SK-N-DZ (cell line): Measurements from ENCODE around the gene KCTD3.

ENCODE experiments used
- DNase-seq: peaks from one replicate; pipeline ENCODE4 v3.0.0-alpha.2; 2015; ENCODE audit warnings: low spot score

Gene KCTD3

GRCh38 chr1:215605011-215605621, 38.0 kb downstream of the KCTD3 start:
- DNase-seq, result no peak

GRCh38 chr1:215606036-215606435, 38.9 kb downstream of the KCTD3 start:
- no peak for DNase-seq

- DNase-seq, result no peak
Observed at GRCh38 chr1:215606564-215607168, 39.6 kb downstream of the KCTD3 start.

- no peak for DNase-seq
Observed at GRCh38 chr1:215607412-215607811, 40.3 kb downstream of the KCTD3 start.

GRCh38 chr1:215608646-215609045, 41.5 kb downstream of the KCTD3 start:
- DNase-seq, result no peak

GRCh38 chr1:215612391-215612790, 45.3 kb downstream of the KCTD3 start:
- no peak for DNase-seq

GRCh38 chr1:215617979-215618378, 50.9 kb downstream of the KCTD3 start:
- no peak for DNase-seq

GRCh38 chr1:215623162-215623561, 56.1 kb downstream of the KCTD3 start:
- no peak for DNase-seq

GRCh38 chr1:215625949-215626348, 58.8 kb downstream of the KCTD3 start:
- DNase-seq, result no peak

- DNase-seq, result no peak
Observed at GRCh38 chr1:215631040-215631439, 63.9 kb downstream of the KCTD3 start.

- DNase-seq, result no peak
Observed at GRCh38 chr1:215631489-215631888, 64.4 kb downstream of the KCTD3 start.

GRCh38 chr1:215635827-215636226, 68.7 kb downstream of the KCTD3 start:
- DNase-seq, result no peak

GRCh38 chr1:215636258-215636965, 69.3 kb downstream of the KCTD3 start:
- no peak for DNase-seq

- no peak for DNase-seq
Observed at GRCh38 chr1:215637041-215637573, 70.0 kb downstream of the KCTD3 start.

- no peak for DNase-seq
Observed at GRCh38 chr1:215640429-215641148, 73.5 kb downstream of the KCTD3 start.

- no peak for DNase-seq
Observed at GRCh38 chr1:215643592-215644321, 76.7 kb downstream of the KCTD3 start.

- no peak for DNase-seq
Observed at GRCh38 chr1:215645182-215645581, 78.1 kb downstream of the KCTD3 start.

- no peak for DNase-seq
Observed at GRCh38 chr1:215645861-215646260, 78.8 kb downstream of the KCTD3 start.

- DNase-seq, result no peak
Observed at GRCh38 chr1:215647738-215648137, 80.6 kb downstream of the KCTD3 start.

- no peak for DNase-seq
Observed at GRCh38 chr1:215648957-215649356, 81.9 kb downstream of the KCTD3 start.

GRCh38 chr1:215650446-215651149, 83.5 kb downstream of the KCTD3 start:
- DNase-seq, result no peak
